Hematopoietic multipotent progenitor cell (in vitro differentiated cells): ENCODE results near the gene CDKN1A. TPM values are rescaled to one million over a fixed set of nuclear protein-coding genes. Genes with fewer than 3 reads are reported as not detected.
"Not testable (repeated sequence)": the region's sequence is repeated elsewhere in the genome, so short reads cannot be mapped to it uniquely, and the experiment has no call there.

Experiments used
- DNase-seq, 3 donors: peaks; one replicate each; pipeline ENCODE4 v3.0.0-alpha.2; 2011 to 2015; ENCODE audit warnings: low read depth in 2 of 3, low spot score in 2 of 3
- total RNA-seq: library from RNA; depleted of rRNA; stranded (reverse); fragments of >200 nt; gene quantifications from one replicate; pipeline ENCODE4 v1.2.3, GENCODE V29; 2012

The CDKN1A gene
- total RNA-seq, 1 donor, result 16.4 TPM

GRCh38 chr6:36694616-36695015 is 16.1 kb downstream of the CDKN1A start:
- no peak for DNase-seq

GRCh38 chr6:36695414-36695813 is 16.9 kb downstream of the CDKN1A start:
- no peak for DNase-seq

- DNase-seq, result peak in 1 of 3 donors; percentile 63
These were observed 19.0 kb downstream of the CDKN1A start, which contains the start of gene RAB44 for GRCh38 chr6:36697481-36697903. Gene RAB44, plus strand, starts transcription at chr6:36697826. Its CDS starts 6,410 bp downstream, at chr6:36704236.

GRCh38 chr6:36698196-36698595 is 19.7 kb downstream of the CDKN1A start:
- DNase-seq, result no peak

GRCh38 chr6:36698871-36699271 is 20.4 kb downstream of the CDKN1A start:
- DNase-seq, result no peak

- DNase-seq, result no peak
These were observed 20.8 kb downstream of the CDKN1A start for GRCh38 chr6:36699348-36699747.

- DNase-seq, result no peak
These were observed 21.7 kb downstream of the CDKN1A start for GRCh38 chr6:36700071-36700812.

GRCh38 chr6:36700831-36701230 is 22.3 kb downstream of the CDKN1A start:
- no peak for DNase-seq

- DNase-seq, result peak in 2 of 3 donors; percentile 31 to 43
These were observed 23.0 kb downstream of the CDKN1A start for GRCh38 chr6:36701401-36701991.

GRCh38 chr6:36702656-36703055 is 24.1 kb downstream of the CDKN1A start:
- no peak for DNase-seq

GRCh38 chr6:36703081-36703606 is 24.6 kb downstream of the CDKN1A start:
- no peak for DNase-seq

- DNase-seq, result no peak
These were observed 25.5 kb downstream of the CDKN1A start for GRCh38 chr6:36703982-36704381.

- DNase-seq, result not testable (repeated sequence)
These were observed 26.6 kb downstream of the CDKN1A start for GRCh38 chr6:36704961-36705577.

GRCh38 chr6:36706339-36706738 is 27.8 kb downstream of the CDKN1A start:
- no peak for DNase-seq

- no peak for DNase-seq
These were observed 34.3 kb downstream of the CDKN1A start for GRCh38 chr6:36712816-36713215.

- DNase-seq, result no peak
These were observed 35.3 kb downstream of the CDKN1A start for GRCh38 chr6:36713846-36714245.

GRCh38 chr6:36714511-36714910 is 36.0 kb downstream of the CDKN1A start:
- DNase-seq, result no peak

- no peak for DNase-seq
These were observed 37.0 kb downstream of the CDKN1A start for GRCh38 chr6:36715469-36715868.

- no peak for DNase-seq
These were observed 38.1 kb downstream of the CDKN1A start for GRCh38 chr6:36716476-36717093.

GRCh38 chr6:36717231-36717825 is 38.8 kb downstream of the CDKN1A start:
- no peak for DNase-seq
